ENCODE results near the gene IL13.

DNA sequence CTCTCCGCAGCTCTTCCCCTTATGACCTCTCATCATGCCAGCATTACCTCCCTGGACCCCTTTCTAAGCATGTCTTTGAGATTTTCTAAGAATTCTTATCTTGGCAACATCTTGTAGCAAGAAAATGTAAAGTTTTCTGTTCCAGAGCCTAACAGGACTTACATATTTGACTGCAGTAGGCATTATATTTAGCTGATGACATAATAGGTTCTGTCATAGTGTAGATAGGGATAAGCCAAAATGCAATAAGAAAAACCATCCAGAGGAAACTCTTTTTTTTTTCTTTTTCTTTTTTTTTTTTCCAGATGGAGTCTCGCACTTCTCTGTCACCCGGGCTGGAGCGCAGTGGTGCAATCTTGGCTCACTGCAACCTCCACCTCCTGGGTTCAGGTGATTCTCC, 20.7 kb upstream of the IL13 start:
- TF ChIP-seq, protein P1, sequence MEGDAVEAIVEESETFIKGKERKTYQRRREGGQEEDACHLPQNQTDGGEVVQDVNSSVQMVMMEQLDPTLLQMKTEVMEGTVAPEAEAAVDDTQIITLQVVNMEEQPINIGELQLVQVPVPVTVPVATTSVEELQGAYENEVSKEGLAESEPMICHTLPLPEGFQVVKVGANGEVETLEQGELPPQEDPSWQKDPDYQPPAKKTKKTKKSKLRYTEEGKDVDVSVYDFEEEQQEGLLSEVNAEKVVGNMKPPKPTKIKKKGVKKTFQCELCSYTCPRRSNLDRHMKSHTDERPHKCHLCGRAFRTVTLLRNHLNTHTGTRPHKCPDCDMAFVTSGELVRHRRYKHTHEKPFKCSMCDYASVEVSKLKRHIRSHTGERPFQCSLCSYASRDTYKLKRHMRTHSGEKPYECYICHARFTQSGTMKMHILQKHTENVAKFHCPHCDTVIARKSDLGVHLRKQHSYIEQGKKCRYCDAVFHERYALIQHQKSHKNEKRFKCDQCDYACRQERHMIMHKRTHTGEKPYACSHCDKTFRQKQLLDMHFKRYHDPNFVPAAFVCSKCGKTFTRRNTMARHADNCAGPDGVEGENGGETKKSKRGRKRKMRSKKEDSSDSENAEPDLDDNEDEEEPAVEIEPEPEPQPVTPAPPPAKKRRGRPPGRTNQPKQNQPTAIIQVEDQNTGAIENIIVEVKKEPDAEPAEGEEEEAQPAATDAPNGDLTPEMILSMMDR (IDR thresholded peaks at IDR 0.05): no peak
- TF ChIP-seq POLR2A (IDR thresholded peaks at IDR 0.05): no peak

Data from thyroid gland (tissue), 4 donors.